GM21825 (cell line): Measurements from ENCODE around the gene SLC9A7.
"Not testable (repeated sequence)": the region's sequence is repeated elsewhere in the genome, so short reads cannot be mapped to it uniquely, and the experiment has no call there.

Experiments
- ATAC-seq: cut with Tn5 transposase; IDR thresholded peaks from one replicate; pipeline ENCODE4 v1.9.1; 2021; ENCODE audit warnings: mild to moderate bottlenecking, moderate library complexity; ENCODE audit not compliant: unreplicated experiment

SLC9A7 gene

GRCh38 chrX:46758956-46759644 is at the start of gene SLC9A7:
SLC9A7 (minus strand) TSS chrX:46759118; CDS start chrX:46759029, 89 bp downstream.
- ATAC-seq = peak; percentile 64

GRCh38 chrX:46805270-46805669 is 46.4 kb upstream of the SLC9A7 start:
- ATAC-seq = no peak

DNA sequence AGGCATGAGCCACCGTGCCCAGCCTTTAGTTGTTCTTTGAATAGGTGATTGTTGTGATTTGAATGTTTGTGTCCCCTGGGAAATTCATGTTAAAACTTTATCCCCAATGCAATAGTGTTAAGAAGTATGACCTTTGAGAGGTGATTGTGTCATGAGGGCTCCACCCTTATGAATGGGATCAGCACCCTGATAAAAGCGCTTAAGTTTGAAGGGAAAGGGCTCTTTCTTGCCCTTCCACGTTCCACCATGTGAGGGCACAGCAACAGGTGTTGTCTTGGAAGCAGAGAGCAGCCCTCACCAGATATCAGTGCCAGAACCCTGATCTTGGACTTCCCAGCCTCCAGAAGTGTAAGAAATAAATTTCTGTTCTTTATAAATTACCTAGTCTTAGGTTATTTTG is 44.2 kb upstream of the SLC9A7 start:
- ATAC-seq = no peak

- ATAC-seq = peak; percentile 45
These were observed 37.8 kb upstream of the SLC9A7 start for GRCh38 chrX:46796574-46797191.

GRCh38 chrX:46793386-46794143 is 34.6 kb upstream of the SLC9A7 start:
- ATAC-seq = no peak

DNA sequence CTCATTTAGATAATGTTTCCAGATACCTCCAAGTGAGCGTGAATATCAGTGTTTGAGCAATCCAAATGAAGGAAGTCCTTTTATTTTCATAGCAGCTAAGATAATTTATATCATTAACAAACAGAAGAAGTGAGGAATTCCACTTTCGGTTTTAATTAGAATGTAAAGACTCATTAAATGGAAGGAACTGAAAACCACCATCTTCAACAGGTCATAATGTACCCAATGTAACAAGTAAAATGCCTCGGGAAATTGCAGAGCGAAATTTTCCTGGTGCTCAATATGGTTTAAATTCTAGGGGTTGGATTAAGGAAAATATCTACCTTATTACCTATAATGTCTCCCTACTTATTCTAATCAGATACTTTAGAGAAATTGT is 33.9 kb upstream of the SLC9A7 start:
- ATAC-seq = no peak

- ATAC-seq = peak; percentile 55
These were observed 33.2 kb upstream of the SLC9A7 start for GRCh38 chrX:46791927-46792809.

GRCh38 chrX:46788902-46789301 is 30.0 kb upstream of the SLC9A7 start:
- ATAC-seq = no peak

DNA sequence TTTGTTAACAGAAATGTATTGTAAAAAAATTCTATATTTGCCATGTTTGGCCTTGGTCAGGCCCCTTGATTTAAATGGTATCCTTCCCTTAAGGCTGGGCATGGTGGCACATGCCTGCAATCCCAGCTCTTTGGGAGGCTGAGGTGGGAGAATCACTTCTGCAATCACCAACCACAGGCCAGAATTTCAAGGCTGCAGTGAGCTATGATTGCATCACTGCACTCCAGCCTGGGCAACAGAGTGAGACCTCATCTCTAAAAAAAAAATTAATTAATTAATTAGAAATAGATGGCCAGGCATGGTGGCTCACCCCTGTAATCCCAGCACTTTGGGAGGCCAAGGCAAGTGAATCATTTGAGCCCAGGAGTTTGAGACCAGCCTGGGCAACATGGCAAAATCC is 25.5 kb upstream of the SLC9A7 start:
- not testable (repeated sequence) for ATAC-seq

DNA sequence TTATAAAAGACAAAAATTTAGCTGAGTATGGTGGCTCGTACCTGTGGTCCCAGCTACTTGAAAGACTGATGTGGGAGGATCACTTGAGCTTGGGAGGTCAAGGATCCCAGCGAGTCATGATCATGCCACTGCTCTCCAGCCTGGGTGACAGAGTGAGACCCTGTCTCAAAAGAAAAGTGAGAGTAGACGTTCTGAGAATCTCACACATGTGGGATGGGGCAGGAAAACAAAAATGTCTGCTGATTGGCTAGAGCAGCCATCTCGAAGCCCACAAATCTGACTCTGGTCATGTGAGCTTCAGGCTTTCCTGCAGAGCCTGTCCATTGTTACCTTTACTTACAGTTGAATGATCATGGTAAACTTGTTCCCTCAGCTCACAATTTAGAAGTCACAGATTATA is 23.1 kb upstream of the SLC9A7 start:
- ATAC-seq = no peak

DNA sequence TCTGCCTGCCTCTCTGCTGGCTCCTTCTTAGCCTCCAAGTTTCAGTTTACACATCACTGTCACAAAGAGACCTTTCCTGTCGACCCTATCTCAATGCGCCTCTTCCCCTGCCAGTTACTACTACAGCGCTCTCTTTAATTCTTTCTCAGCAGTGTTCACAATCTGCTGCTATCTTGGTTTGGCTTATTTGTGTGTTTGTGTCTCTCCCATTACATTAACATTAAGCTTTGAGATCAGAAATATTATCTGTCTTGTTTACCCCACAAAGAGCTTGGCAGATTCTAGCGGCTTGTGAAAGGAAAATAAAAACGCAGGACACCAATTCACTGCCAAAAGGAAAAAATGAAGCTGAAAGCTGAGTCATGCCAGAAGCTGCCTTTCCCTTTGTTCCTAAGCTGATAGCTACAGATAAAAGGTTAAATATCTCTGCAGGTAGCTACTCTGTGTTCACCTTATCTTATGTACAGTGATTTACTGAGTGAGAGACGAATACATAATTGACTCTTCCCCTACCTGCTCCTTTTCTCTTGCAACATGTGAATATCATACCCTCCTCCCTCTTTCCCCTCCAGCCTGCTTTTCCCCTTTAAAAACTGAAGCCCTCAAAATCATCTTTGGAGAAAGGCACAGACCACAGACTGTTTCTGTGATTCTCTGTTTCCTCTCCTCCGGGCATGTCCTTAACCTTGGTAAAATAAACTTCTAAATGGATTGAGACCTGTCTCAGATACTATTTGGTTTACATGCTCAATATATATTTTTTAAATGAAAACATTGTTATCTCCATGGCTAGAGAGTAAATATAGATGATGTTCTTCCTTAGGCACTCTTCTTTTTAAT is 19.3 kb upstream of the SLC9A7 start:
- ATAC-seq = no peak

DNA sequence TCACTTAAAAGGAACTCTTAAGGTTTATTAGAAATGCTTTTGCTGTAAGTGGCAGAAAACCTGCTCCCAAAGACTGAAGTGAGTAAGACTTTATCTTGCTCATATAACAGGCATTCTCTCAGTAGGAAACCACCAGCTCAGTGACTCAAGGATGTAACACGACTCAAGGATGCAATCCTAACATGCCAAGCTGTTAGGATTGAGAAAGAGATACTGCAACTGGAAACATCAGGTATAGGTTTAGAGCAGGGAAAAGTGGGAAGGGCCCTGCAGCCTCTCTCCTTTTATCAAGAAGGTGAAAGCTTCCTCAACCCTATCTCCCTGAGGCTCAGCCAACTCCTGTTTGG is 11.9 kb upstream of the SLC9A7 start:
- no peak for ATAC-seq

DNA sequence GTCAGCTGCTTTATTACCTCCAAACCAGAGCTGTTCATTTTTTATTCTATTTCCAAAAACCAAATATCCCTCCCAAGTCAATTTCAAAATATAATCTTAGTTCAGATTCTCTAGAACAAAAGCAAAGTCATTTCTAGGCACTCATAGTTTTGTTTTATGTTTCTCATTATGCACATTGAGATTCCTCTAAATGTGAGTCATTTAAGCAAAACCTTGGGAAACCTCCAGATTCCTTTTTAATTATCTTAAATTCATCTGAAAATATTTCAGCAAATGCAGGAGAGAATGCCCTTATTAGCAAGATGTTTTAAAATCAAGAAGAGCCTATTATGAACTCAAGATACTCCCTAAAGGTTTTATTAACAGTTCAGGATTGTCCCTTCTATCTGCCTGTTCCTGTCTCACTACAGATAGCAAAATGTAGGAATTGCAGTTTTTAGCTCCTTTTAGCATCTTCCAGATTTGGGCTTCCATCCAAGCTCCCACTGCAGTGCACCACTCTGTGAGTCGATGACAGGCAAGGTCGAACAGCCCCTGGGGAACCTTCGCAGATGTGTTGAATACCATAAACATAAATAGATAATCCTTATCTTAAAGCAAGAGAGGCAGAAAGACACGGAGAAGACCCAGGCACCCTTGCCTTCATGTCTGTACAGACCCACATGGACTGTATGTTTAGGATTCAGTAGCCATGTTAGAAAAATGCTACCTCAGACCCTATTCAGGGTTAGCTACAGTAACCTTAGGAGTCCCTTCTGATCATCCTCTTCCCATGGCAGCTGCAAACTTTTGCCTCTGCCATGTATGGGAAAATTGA is 11.3 kb upstream of the SLC9A7 start:
- no peak for ATAC-seq

GRCh38 chrX:46762963-46763362 is 4.0 kb upstream of the SLC9A7 start:
- no peak for ATAC-seq

DNA sequence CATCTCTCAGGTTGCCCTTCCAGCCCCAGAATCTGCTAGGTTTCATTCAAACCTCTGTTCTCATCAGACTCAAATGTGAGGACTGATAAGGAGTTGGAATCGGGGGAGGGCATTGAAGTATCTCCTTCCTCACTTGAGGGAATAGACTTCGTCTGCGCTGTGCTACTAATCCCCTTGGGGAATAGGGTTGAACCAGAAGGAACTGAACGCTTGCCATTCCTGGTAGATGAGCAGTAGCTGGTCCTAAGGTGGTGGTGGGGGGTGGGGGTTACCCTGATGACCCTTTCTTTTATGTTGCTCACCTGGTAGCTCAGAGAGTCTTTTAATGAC is 692 bp upstream of the SLC9A7 start:
- ATAC-seq = no peak

DNA sequence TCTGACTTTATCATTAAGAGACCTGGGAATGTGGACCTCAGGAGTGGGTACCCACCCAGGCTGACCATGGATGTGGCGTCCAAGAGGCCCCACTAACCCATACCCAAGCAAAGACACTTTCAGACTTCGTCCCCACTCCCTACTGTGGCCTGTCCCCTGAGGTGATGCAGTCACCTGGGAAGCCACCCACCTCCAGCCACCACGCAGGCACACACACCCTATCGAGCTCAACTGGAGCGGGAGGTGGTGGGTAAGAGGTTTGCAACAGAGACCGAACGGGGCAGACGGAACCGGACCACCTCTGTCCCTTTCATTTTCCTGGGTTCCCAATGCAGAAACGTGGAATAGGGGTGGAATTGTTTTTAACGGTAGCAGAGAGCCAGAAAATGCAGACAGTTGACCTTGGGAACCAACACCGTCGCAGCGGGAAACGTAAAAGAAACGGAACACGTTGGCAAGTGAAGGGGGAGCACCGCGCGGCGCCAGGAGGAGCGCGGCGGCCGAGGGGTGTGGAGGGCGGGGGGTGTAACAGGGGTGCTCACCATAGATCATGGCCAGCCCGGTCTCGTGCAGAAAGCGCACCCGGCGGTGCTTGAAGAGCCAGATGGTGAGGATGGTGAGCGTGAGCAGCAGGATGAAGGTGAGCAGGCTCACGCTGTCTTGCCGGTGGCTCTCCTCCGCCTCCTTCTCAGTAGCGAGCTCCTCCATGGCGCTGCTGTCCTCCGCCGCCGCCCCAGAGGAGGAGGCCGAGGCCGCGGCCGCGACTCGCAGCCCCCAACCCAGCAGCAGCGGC is 559 bp downstream of the SLC9A7 start:
- ATAC-seq = peak; percentile 6

DNA sequence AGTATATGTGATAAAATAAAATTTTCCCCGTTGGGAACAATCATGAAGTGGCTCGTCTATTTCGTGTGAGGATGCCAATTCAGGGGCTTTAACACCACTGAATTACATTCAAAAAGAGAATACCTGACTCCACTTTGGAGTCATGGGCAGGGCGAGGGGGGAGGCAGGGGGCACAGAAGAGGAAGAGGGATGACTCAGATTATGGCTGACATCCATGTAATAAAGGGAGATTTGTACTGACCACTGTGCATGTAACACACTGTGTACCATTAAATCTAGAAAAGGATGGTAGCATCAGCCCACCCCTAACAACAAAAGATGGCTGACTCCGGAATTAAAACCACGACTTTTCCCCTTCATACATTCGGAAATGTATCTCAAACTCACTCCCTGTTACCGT is 1.3 kb downstream of the SLC9A7 start:
- ATAC-seq = no peak

DNA sequence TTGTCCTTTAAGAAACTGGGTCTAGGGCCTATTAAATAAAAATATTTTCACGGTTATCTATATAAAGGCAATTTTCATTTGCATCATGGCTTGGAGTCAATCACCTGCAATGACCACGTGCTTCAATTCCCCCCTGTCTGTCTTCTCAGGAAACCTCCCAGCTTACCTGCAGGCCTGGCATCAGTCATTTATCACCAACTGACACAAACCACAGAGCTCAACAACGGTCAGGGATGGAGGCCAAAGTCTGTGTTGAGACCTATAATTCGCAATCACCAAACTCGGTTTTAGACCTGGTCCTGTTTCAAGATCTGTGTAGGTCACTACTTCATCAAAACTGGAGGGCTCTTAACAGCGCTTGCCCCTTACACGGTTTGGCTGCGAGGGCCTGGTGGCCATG is 1.9 kb downstream of the SLC9A7 start:
- ATAC-seq = no peak

DNA sequence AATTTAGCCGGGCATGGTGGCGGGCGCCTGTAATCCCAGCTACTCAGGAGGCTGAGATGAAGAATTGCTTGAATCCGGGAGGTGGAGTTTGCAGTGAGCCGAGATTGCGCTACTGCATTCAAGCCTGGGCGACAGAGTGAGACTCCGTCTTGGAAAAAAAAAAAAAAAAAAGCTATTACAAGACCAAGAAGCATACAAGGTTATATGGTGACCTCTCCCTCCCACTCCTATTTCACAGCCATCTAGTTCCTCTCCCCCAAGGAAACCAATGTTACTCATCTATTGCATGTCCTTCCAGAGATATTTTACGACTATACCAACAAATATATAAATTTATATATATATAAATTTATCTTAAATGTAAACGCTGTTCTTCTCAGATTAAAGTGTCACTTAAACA is 3.2 kb downstream of the SLC9A7 start:
- ATAC-seq = no peak
